ENCODE results near the gene NHS. TPM values are rescaled to one million over a fixed set of nuclear protein-coding genes. Genes with fewer than 3 reads are reported as not detected.

NHS gene
- polyA plus RNA-seq, 1 donor (not counting 4 experiments of a cell fraction or from before 2014, with no cell fraction given) = 5.4 TPM

DNA sequence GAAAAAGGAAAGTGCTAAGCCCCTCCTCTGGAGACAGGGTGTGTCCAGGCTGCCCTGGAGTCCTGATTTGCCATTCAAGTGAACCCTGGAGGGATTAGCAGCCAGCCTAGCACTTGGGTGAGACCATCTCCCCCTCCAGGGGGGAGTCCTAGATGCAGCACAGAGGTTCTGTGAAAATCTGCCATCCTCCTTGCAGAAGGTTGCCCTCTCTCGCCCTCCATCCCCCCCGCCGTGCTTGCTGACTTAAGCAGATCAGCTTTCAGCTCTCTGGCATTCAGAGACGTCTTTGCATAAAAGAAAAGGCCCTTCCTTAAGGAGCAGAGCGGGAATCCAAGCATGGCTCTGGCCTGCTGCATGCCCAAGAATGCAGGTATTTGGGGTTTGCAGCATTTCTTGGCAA lies 260.2 kb downstream of the NHS start:
- H4K20me1 ChIP-seq (ENCODE audit: control insufficient read depth, extremely low read depth, insufficient read depth, low read length) = no peaks in the 10 kb centered on the region
- DNase-seq (ENCODE audit: low read depth, low spot score) (no peak), FAIRE-seq (no peak)

GRCh38 chrX:17637235-17637634 lies 262.2 kb downstream of the NHS start:
- H4K20me1 ChIP-seq (ENCODE audit: control insufficient read depth, extremely low read depth, insufficient read depth, low read length) = no peaks in the 10 kb centered on the region
- H3K9ac ChIP-seq (ENCODE audit: control insufficient read depth, extremely low read depth, insufficient read depth, low read length) = no peak overlapping the region
- peaks cover 7% of the 10 kb centered on the region for H3K4me1 ChIP-seq (ENCODE audit: control insufficient read depth, extremely low read depth, insufficient read depth, low read length)
- H3K4me3 ChIP-seq (ENCODE audit: control insufficient read depth in 2 of 3, extremely low read depth in 1 of 3, insufficient read depth in 2 of 3, low read depth in 1 of 3, low read length in 3 of 3) = no peak overlapping the region
- dilution Hi-C loops (cut with MboI; ENCODE audit: extremely low pct_ligation_motif_present, low sequenced_read_pairs) = no loop called here
- no peaks in the 10 kb centered on the region for H3K27me3 ChIP-seq (ENCODE audit: control insufficient read depth, extremely low read depth, insufficient read depth, low read length)
- TF ChIP-seq, protein P1, sequence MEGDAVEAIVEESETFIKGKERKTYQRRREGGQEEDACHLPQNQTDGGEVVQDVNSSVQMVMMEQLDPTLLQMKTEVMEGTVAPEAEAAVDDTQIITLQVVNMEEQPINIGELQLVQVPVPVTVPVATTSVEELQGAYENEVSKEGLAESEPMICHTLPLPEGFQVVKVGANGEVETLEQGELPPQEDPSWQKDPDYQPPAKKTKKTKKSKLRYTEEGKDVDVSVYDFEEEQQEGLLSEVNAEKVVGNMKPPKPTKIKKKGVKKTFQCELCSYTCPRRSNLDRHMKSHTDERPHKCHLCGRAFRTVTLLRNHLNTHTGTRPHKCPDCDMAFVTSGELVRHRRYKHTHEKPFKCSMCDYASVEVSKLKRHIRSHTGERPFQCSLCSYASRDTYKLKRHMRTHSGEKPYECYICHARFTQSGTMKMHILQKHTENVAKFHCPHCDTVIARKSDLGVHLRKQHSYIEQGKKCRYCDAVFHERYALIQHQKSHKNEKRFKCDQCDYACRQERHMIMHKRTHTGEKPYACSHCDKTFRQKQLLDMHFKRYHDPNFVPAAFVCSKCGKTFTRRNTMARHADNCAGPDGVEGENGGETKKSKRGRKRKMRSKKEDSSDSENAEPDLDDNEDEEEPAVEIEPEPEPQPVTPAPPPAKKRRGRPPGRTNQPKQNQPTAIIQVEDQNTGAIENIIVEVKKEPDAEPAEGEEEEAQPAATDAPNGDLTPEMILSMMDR (optimal IDR thresholded peaks at IDR 0.05 in 1 of 3, IDR thresholded peaks at IDR 0.05 in 1 of 3, conservative IDR thresholded peaks at IDR 0.05 in 1 of 3; ENCODE audit: extremely low read depth in 1 of 3, insufficient read depth in 2 of 3, low read length in 3 of 3) = no peak
- TF ChIP-seq EZH2 (IDR thresholded peaks at IDR 0.05; ENCODE audit: low read length) = no peak
- H2AFZ ChIP-seq (ENCODE audit: control insufficient read depth, low read length) = no peak overlapping the region
- FAIRE-seq = no peak
- no peaks in the 10 kb centered on the region for H3K36me3 ChIP-seq (ENCODE audit: control insufficient read depth in 2 of 2, extremely low read depth in 1 of 2, insufficient read depth in 2 of 2, low read length in 2 of 2)
- no peak for DNase-seq (ENCODE audit: low read depth, low spot score)
- no peaks in the 10 kb centered on the region for H3K9me3 ChIP-seq (ENCODE audit: control insufficient read depth, low read depth, low read length)
- no peak overlapping the region for H3K4me2 ChIP-seq (ENCODE audit: control insufficient read depth, extremely low read depth, insufficient read depth, low read depth, low read length)
- H3K27ac ChIP-seq (ENCODE audit: control insufficient read depth, insufficient read depth, low read length) = no peak overlapping the region
- no peaks in the 10 kb centered on the region for H3K9me1 ChIP-seq (ENCODE audit: control insufficient read depth, extremely low read depth, insufficient read depth, low read length)
- H3K79me2 ChIP-seq (ENCODE audit: control insufficient read depth, insufficient read depth, low read length) = peaks cover 2% of the 10 kb centered on the region

More for the DNA sequence above, 260.2 kb downstream of the NHS start:
- H2AFZ ChIP-seq (ENCODE audit: control insufficient read depth, low read length) = no peak overlapping the region
- no peaks in the 10 kb centered on the region for H3K36me3 ChIP-seq (ENCODE audit: control insufficient read depth in 2 of 2, extremely low read depth in 1 of 2, insufficient read depth in 2 of 2, low read length in 2 of 2)
- no peaks in the 10 kb centered on the region for H3K9me3 ChIP-seq (ENCODE audit: control insufficient read depth, low read depth, low read length)
- no peak overlapping the region for H3K4me2 ChIP-seq (ENCODE audit: control insufficient read depth, extremely low read depth, insufficient read depth, low read depth, low read length)
- peaks cover 10% of the 10 kb centered on the region for H3K4me1 ChIP-seq (ENCODE audit: control insufficient read depth, extremely low read depth, insufficient read depth, low read length)
- H3K9me1 ChIP-seq (ENCODE audit: control insufficient read depth, extremely low read depth, insufficient read depth, low read length) = no peaks in the 10 kb centered on the region
- no peak overlapping the region for H3K4me3 ChIP-seq (ENCODE audit: control insufficient read depth in 2 of 3, extremely low read depth in 1 of 3, insufficient read depth in 2 of 3, low read depth in 1 of 3, low read length in 3 of 3)
- no peak for TF ChIP-seq EZH2 (IDR thresholded peaks at IDR 0.05; ENCODE audit: low read length)
- TF ChIP-seq, protein P1 (optimal IDR thresholded peaks at IDR 0.05 in 1 of 3, IDR thresholded peaks at IDR 0.05 in 1 of 3, conservative IDR thresholded peaks at IDR 0.05 in 1 of 3; ENCODE audit: extremely low read depth in 1 of 3, insufficient read depth in 2 of 3, low read length in 3 of 3) = no peak
- no peaks in the 10 kb centered on the region for H3K27me3 ChIP-seq (ENCODE audit: control insufficient read depth, extremely low read depth, insufficient read depth, low read length)
- no peak overlapping the region for H3K9ac ChIP-seq (ENCODE audit: control insufficient read depth, extremely low read depth, insufficient read depth, low read length)
- no peak overlapping the region for H3K27ac ChIP-seq (ENCODE audit: control insufficient read depth, insufficient read depth, low read length)
- dilution Hi-C loops (cut with MboI; ENCODE audit: extremely low pct_ligation_motif_present, low sequenced_read_pairs) = no loop called here
- H3K79me2 ChIP-seq (ENCODE audit: control insufficient read depth, insufficient read depth, low read length) = peaks cover 4% of the 10 kb centered on the region
